ENCODE data around the gene CTNNB1.

CTNNB1 gene

GRCh38 chr3:41198950-41199865 lies at the start of gene CTNNB1:
CTNNB1 (plus strand) TSS chr3:41199505; CDS start chr3:41224069, 24,564 bp downstream.
- H3K27me3 ChIP-seq (replicated peaks) = no peaks in the 10 kb centered on the region
- DNase-seq = peak; percentile 91
- H3K27ac ChIP-seq = peak within 1 kb of the TSS; percentile 89
- peak within 1 kb of the TSS; percentile 93 for H3K4me3 ChIP-seq (ENCODE audit: low read depth, low read length)
- no peak for TF ChIP-seq CTCF (IDR thresholded peaks at IDR 0.05; ENCODE audit: low read depth, low read length, missing control alignments)
- H3K36me3 ChIP-seq (replicated peaks) = no peaks in the 10 kb centered on the region
- in situ Hi-C loops (cut with HindIII; ENCODE audit: low pct_ligation_motif_present, low sequenced_read_pairs) = no loop called here

GRCh38 chr3:41155834-41156233 lies 43.5 kb upstream of the CTNNB1 start:
- DNase-seq = no peak
- H3K4me3 ChIP-seq (ENCODE audit: low read depth, low read length) = no peak overlapping the region
- in situ Hi-C loops (cut with HindIII; ENCODE audit: low pct_ligation_motif_present, low sequenced_read_pairs) = no loop called here
- no peaks in the 10 kb centered on the region for H3K27me3 ChIP-seq (replicated peaks)
- TF ChIP-seq CTCF (IDR thresholded peaks at IDR 0.05; ENCODE audit: low read depth, low read length, missing control alignments) = no peak
- H3K36me3 ChIP-seq (replicated peaks) = no peaks in the 10 kb centered on the region
- no peak overlapping the region for H3K27ac ChIP-seq

GRCh38 chr3:41158947-41159346 lies 40.4 kb upstream of the CTNNB1 start:
- in situ Hi-C loops (cut with HindIII; ENCODE audit: low pct_ligation_motif_present, low sequenced_read_pairs) = no loop called here
- DNase-seq = no peak
- no peak overlapping the region for H3K4me3 ChIP-seq (ENCODE audit: low read depth, low read length)
- TF ChIP-seq CTCF (IDR thresholded peaks at IDR 0.05; ENCODE audit: low read depth, low read length, missing control alignments) = no peak
- no peak overlapping the region for H3K27ac ChIP-seq
- H3K36me3 ChIP-seq (replicated peaks) = no peaks in the 10 kb centered on the region
- no peaks in the 10 kb centered on the region for H3K27me3 ChIP-seq (replicated peaks)

- H3K4me3 ChIP-seq (ENCODE audit: low read depth, low read length) = no peak overlapping the region
- no peaks in the 10 kb centered on the region for H3K36me3 ChIP-seq (replicated peaks)
- no peak overlapping the region for H3K27ac ChIP-seq
- H3K27me3 ChIP-seq (replicated peaks) = no peaks in the 10 kb centered on the region
- DNase-seq = no peak
- TF ChIP-seq CTCF (IDR thresholded peaks at IDR 0.05; ENCODE audit: low read depth, low read length, missing control alignments) = no peak
- in situ Hi-C loops (cut with HindIII; ENCODE audit: low pct_ligation_motif_present, low sequenced_read_pairs) = no loop called here
Measured at GRCh38 chr3:41159588-41160189, 39.6 kb upstream of the CTNNB1 start.

- in situ Hi-C loops (cut with HindIII; ENCODE audit: low pct_ligation_motif_present, low sequenced_read_pairs) = no loop called here
- DNase-seq = no peak
- no peaks in the 10 kb centered on the region for H3K36me3 ChIP-seq (replicated peaks)
- H3K4me3 ChIP-seq (ENCODE audit: low read depth, low read length) = no peak overlapping the region
- no peak for TF ChIP-seq CTCF (IDR thresholded peaks at IDR 0.05; ENCODE audit: low read depth, low read length, missing control alignments)
- no peak overlapping the region for H3K27ac ChIP-seq
- H3K27me3 ChIP-seq (replicated peaks) = no peaks in the 10 kb centered on the region
Measured at GRCh38 chr3:41162541-41162940, 36.8 kb upstream of the CTNNB1 start.

All from brain microvascular endothelial cell (primary cell).